HEK293T (cell line): ENCODE data around the gene LCK.

Experiments
- CTCF ChIA-PET: fragments of 350-600 bp; formaldehyde crosslinking; extraction: SDS; loops from one replicate; lab custom pipeline; 2021; ENCODE audit warnings: antibody characterized with exemption, inconsistent platforms; lab: Yijun Ruan, JAX
- POLR2A ChIA-PET: fragments of 350-600 bp; formaldehyde crosslinking; extraction: SDS; loops from one replicate; lab custom pipeline; 2020; ENCODE audit warnings: antibody characterized with exemption, inconsistent platforms; lab: Yijun Ruan, JAX
- DNase-seq: peaks from one replicate; pipeline ENCODE4 v3.0.0; 2012; ENCODE audit warnings: mixed read lengths; ENCODE audit errors: extremely low spot score
- ARNT ChIP-seq: fragments of 450-650 bp; IDR thresholded peaks from 2 replicates; pipeline ENCODE4 v1.6.1; 2017; ENCODE audit warnings: mild to moderate bottlenecking
- BHLHE40 ChIP-seq: fragments of 450-650 bp; IDR thresholded peaks from 2 replicates; pipeline ENCODE4 v1.6.1; 2016; ENCODE audit warnings: mild to moderate bottlenecking, moderate library complexity, borderline replicate concordance
- CTBP1 ChIP-seq: fragments of 450-650 bp; IDR thresholded peaks from 2 replicates; pipeline ENCODE4 v1.6.1; 2016; ENCODE audit warnings: borderline replicate concordance
- ELF4 ChIP-seq: fragments of 450-650 bp; IDR thresholded peaks from 2 replicates; pipeline ENCODE4 v1.6.1; 2017; ENCODE audit warnings: antibody characterized with exemption
- FOXA1 ChIP-seq: fragments of 450-650 bp; IDR thresholded peaks from 2 replicates; pipeline ENCODE4 v1.6.1; 2016; ENCODE audit warnings: mild to moderate bottlenecking
- FOXK2 ChIP-seq: fragments of 450-650 bp; IDR thresholded peaks from 2 replicates; pipeline ENCODE4 v1.6.1; 2016; ENCODE audit warnings: mild to moderate bottlenecking
- FOXM1 ChIP-seq: fragments of 450-650 bp; IDR thresholded peaks from 2 replicates; pipeline ENCODE4 v1.6.1; 2017; ENCODE audit warnings: mild to moderate bottlenecking, borderline replicate concordance
- HDGF ChIP-seq: fragments of 450-650 bp; IDR thresholded peaks from 2 replicates; pipeline ENCODE4 v1.6.1; 2017; ENCODE audit warnings: antibody characterized with exemption, borderline replicate concordance
- L3MBTL2 ChIP-seq: fragments of 450-650 bp; conservative IDR thresholded peaks from 2 replicates; pipeline ENCODE4 v1.6.1; 2016; ENCODE audit warnings: mild to moderate bottlenecking
- LEF1 ChIP-seq: fragments of 450-650 bp; IDR thresholded peaks from 2 replicates; pipeline ENCODE4 v1.6.1; 2017; ENCODE audit warnings: mild to moderate bottlenecking, borderline replicate concordance
- NFRKB ChIP-seq: fragments of 450-650 bp; IDR thresholded peaks from 2 replicates; pipeline ENCODE4 v1.6.1; 2016; ENCODE audit warnings: mild to moderate bottlenecking, moderate library complexity
- SP1 ChIP-seq: fragments of 450-650 bp; IDR thresholded peaks from 2 replicates; pipeline ENCODE4 v1.6.1; 2017
- SUZ12 ChIP-seq: fragments of 450-650 bp; IDR thresholded peaks from 2 replicates; pipeline ENCODE4 v1.6.1; 2016; ENCODE audit warnings: mild to moderate bottlenecking
- TARDBP ChIP-seq: fragments of 450-650 bp; IDR thresholded peaks from 2 replicates; pipeline ENCODE4 v1.6.1; 2016
- ZNF384 ChIP-seq: fragments of 450-650 bp; IDR thresholded peaks from 2 replicates; pipeline ENCODE4 v1.6.1; 2016
- TF ChIP-seq, protein P1 (sequence below): fragments of 450-650 bp; IDR thresholded peaks from 2 replicates; pipeline ENCODE4 v1.6.1; 2016

Gene LCK

DNA sequence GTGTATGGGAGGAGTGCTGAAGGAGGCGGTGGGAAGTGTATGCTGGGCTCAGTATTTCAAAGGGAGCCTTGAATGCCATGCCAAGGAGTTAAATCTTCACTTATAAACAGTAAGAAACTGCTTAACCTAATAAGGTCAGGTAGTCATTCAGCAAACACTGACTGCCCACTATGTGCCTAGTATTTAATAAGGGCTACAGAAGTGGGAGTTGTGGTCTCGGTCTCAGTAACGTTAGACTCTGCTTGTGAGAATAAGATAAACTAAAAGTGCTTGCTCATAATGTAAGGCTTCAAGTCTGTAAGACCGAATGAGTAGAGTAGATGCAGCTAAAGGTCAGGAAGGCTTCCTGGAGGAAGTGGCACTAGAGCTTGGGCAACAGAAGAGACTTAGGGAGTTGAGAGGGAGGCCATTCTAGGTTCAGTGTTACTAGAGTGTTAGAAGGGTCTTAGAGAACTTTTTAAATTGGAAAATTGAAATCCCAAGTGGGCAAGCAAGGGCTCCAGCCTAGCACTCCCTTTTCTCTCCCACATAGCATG lies 78.9 kb downstream of the LCK start:
- CTCF ChIA-PET: no interaction called here
- no peak for DNase-seq
- TF ChIP-seq SUZ12: no peak
- no peak for TF ChIP-seq FOXA1
- no peak for TF ChIP-seq FOXM1
- no peak for TF ChIP-seq SP1
- TF ChIP-seq NFRKB: no peak
- TF ChIP-seq TARDBP: no peak
- TF ChIP-seq ARNT: no peak
- no peak for TF ChIP-seq CTBP1
- TF ChIP-seq ZNF384: no peak
- TF ChIP-seq HDGF: no peak
- TF ChIP-seq LEF1: no peak
- TF ChIP-seq, protein P1, sequence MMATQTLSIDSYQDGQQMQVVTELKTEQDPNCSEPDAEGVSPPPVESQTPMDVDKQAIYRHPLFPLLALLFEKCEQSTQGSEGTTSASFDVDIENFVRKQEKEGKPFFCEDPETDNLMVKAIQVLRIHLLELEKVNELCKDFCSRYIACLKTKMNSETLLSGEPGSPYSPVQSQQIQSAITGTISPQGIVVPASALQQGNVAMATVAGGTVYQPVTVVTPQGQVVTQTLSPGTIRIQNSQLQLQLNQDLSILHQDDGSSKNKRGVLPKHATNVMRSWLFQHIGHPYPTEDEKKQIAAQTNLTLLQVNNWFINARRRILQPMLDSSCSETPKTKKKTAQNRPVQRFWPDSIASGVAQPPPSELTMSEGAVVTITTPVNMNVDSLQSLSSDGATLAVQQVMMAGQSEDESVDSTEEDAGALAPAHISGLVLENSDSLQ: no peak
- POLR2A ChIA-PET: interaction anchor here (1.5 kb wide), 1 partner anchor 65 kb away, joined by 4 read pairs; the partner anchor contains the start of gene BSDC1

DNA sequence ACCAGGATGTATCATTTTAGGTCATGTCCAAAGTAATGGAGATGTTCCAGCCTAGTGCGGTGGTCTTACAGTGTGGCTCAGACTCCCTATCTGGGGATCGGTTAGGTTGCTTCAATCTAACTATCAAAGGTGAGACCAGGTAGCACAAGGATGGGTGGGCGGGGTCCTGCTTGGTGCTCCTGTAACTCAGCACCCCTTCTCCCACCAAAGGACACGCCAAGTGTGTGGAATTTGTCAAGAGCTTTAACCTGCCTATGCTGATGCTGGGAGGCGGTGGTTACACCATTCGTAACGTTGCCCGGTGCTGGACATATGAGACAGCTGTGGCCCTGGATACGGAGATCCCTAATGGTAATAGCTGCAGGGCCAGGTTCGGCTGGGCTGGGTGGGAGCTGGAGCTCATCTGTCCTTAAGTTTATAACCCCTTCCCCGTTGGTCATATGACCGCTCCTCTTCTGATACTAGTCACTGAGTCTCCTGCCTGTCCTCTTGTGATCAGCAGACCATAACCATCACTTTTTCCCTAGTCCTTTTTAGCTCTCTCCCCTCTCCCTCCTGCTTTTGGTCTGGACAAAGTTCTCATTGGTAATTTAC lies 79.6 kb downstream of the LCK start:
- no peak for TF ChIP-seq FOXM1
- TF ChIP-seq, protein P1: no peak
- no peak for TF ChIP-seq SP1
- no peak for TF ChIP-seq TARDBP
- no peak for TF ChIP-seq SUZ12
- no peak for TF ChIP-seq BHLHE40
- no peak for TF ChIP-seq L3MBTL2
- TF ChIP-seq CTBP1: no peak
- TF ChIP-seq ELF4: no peak
- TF ChIP-seq LEF1: no peak
- TF ChIP-seq HDGF: no peak
- TF ChIP-seq FOXA1: no peak
- TF ChIP-seq FOXK2: no peak
- no peak for TF ChIP-seq NFRKB
- CTCF ChIA-PET: interaction anchor here (1.3 kb wide), 1 partner anchor 9 kb away, joined by 4 read pairs; no protein-coding TSS in a partner anchor
- POLR2A ChIA-PET: interaction anchor here (1.0 to 1.5 kb wide), 2 partner anchors 21 to 64 kb away, joined by 3 to 4 read pairs; partner anchors contain the start of gene BSDC1

DNA sequence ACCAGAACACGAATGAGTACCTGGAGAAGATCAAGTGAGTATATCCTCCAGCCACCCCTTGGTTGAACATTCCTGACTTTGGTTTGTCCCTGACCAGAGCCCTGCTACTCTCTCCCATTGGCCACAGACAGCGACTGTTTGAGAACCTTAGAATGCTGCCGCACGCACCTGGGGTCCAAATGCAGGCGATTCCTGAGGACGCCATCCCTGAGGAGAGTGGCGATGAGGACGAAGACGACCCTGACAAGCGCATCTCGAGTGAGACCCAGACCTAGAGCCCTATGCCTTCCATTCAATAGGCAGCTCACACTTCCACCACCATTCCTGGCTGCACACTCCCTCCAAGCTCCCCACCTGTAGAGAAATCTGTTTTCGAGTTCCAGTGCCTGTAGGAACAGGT lies 80.5 kb downstream of the LCK start:
- no peak for DNase-seq
- CTCF ChIA-PET: interaction anchor here (0.6 to 1.3 kb wide), 2 partner anchors 10 kb away, joined by 3 to 4 read pairs; no protein-coding TSS in a partner anchor
- POLR2A ChIA-PET: interaction anchor here (1.0 to 1.5 kb wide), 2 partner anchors 20 to 63 kb away, joined by 3 to 4 read pairs; partner anchors contain the start of gene BSDC1
- TF ChIP-seq, protein P1: no peak
- TF ChIP-seq SUZ12 (no peak), ARNT (no peak), FOXK2 (no peak), TARDBP (no peak), L3MBTL2 (no peak), HDGF (no peak), FOXA1 (no peak), SP1 (no peak), BHLHE40 (no peak), ELF4 (no peak), CTBP1 (no peak)

More for the DNA sequence above, 79.6 kb downstream of the LCK start:
- no peak for DNase-seq

DNA sequence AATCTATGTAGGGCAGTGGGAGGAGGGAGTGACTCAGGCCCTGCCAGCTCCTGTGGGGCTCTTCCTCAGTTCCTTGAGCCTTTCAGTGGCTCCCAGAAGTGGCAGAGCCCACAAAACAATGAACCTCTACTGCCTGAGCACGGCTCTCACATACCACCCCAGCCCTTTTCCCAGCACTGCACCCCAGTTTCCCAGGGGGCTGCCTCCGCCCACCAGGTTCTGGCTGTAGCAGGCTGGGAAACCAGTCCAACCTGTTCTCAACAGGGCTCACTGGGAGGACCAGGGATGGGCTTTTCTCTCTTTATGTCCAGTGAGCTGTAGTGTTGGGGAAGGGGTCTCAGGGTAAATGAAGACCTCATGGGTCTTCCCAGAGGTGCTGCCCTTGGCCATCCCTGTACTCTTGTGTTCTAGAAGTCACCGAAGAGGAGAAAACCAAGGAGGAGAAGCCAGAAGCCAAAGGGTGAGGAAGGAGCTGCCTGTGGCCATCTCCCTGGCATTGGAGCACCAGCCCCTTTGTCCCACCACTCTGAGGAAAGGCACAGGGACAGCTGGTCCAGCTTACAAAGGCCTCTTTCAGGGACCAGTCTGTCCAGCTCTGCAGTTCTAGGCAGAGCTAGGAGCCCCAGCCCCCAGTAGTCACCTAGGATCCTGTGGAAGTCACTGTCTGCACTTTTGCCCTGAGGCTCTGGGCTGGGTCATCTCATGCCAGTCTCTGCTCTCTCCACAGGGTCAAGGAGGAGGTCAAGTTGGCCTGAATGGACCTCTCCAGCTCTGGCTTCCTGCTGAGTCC lies 81.4 kb downstream of the LCK start:
- POLR2A ChIA-PET: interaction anchor here (0.7 to 0.9 kb wide), 3 partner anchors 10 to 127 kb away, joined by 3 read pairs; partner anchors contain the start of genes BSDC1 and IQCC
- CTCF ChIA-PET: interaction anchor here (0.6 kb wide), 2 partner anchors 8 to 11 kb away, joined by 3 to 4 read pairs; no protein-coding TSS in a partner anchor
- DNase-seq: no peak
- TF ChIP-seq LEF1 (no peak), FOXA1 (no peak), ZNF384 (no peak), BHLHE40 (no peak), CTBP1 (no peak), FOXM1 (no peak), HDGF (no peak), L3MBTL2 (no peak), SP1 (no peak), ARNT (no peak), ELF4 (no peak), SUZ12 (no peak), FOXK2 (no peak), TARDBP (no peak), NFRKB (no peak)
- TF ChIP-seq, protein P1: no peak
